GM12864 (cell line): ENCODE measurements around the gene VPS37B.

Source experiments
- DNase-seq: peaks from one replicate; pipeline ENCODE4 v3.0.0-alpha.2; 2011; ENCODE audit warnings: low read depth
- H3K4me3 ChIP-seq: 2 replicates; pipeline ENCODE4 v1.5.1; 2011; ENCODE audit warnings: mild to moderate bottlenecking, low read depth, low read length, control low read depth
- CTCF ChIP-seq: IDR thresholded peaks from 2 replicates; pipeline ENCODE4 v1.5.1; 2011; ENCODE audit warnings: low read depth, mild to moderate bottlenecking, moderate library complexity, low read length, control low read depth, inconsistent platforms; ENCODE audit errors: missing control alignments

The VPS37B gene

GRCh38 chr12:122927756-122928403 is 32.0 kb upstream of the VPS37B start:
- no peak overlapping the region for H3K4me3 ChIP-seq
- DNase-seq, result no peak
- no peak for TF ChIP-seq CTCF

GRCh38 chr12:122921917-122922316 is 26.0 kb upstream of the VPS37B start:
- no peak for DNase-seq

GRCh38 chr12:122920687-122921086 is 24.8 kb upstream of the VPS37B start:
- no peak for TF ChIP-seq CTCF
- H3K4me3 ChIP-seq, result no peak overlapping the region
- DNase-seq, result no peak

More at GRCh38 chr12:122921917-122922316, 26.0 kb upstream of the VPS37B start:
- TF ChIP-seq CTCF, result no peak
- no peak overlapping the region for H3K4me3 ChIP-seq

GRCh38 chr12:122918827-122919226 is 22.9 kb upstream of the VPS37B start:
- H3K4me3 ChIP-seq, result no peak overlapping the region
- no peak for TF ChIP-seq CTCF
- no peak for DNase-seq

GRCh38 chr12:122917507-122918121 is 21.7 kb upstream of the VPS37B start:
- no peak for DNase-seq
- TF ChIP-seq CTCF, result no peak
- H3K4me3 ChIP-seq, result no peak overlapping the region

- no peak for DNase-seq
- TF ChIP-seq CTCF, result no peak
- H3K4me3 ChIP-seq, result no peak overlapping the region
Observed at GRCh38 chr12:122909442-122910288, 13.7 kb upstream of the VPS37B start.
